Fibroblast of lung (primary cell): Measurements from ENCODE around the gene TMPRSS4. TPM values are rescaled to one million over a fixed set of nuclear protein-coding genes. Genes with fewer than 3 reads are reported as not detected.

Experiments
- DNase-seq, 2 donors: peaks; one replicate each; pipeline versions ENCODE4 v3.0.0 to v3.0.0-alpha.2; 2010; ENCODE audit warnings: low read depth in 2 of 2
- H2AFZ ChIP-seq: 2 replicates; pipeline ENCODE4 v1.5.1; 2012; ENCODE audit warnings: low read length, control low read depth, inconsistent platforms
- H3K27ac ChIP-seq: 2 replicates; pipeline ENCODE4 v1.5.1; 2011; ENCODE audit warnings: low read length, control low read depth; ENCODE audit not compliant: insufficient read depth
- H3K27me3 ChIP-seq: 2 replicates; pipeline ENCODE4 v1.5.1; 2011; ENCODE audit warnings: mild to moderate bottlenecking, low read length; ENCODE audit not compliant: control insufficient read depth, insufficient read depth
- H3K36me3 ChIP-seq: 2 replicates; pipeline ENCODE4 v1.5.1; 2011; ENCODE audit warnings: low read length; ENCODE audit not compliant: control insufficient read depth, insufficient read depth
- H3K4me1 ChIP-seq: 2 replicates; pipeline ENCODE4 v1.5.1; 2011; ENCODE audit warnings: low read length; ENCODE audit not compliant: control insufficient read depth, insufficient read depth; ENCODE audit errors: extremely low read depth
- H3K4me2 ChIP-seq: 2 replicates; pipeline ENCODE4 v1.5.1; 2011; ENCODE audit warnings: low read length, control low read depth; ENCODE audit not compliant: insufficient read depth; ENCODE audit errors: extremely low read depth
- H3K4me3 ChIP-seq, 4 experiments: fragments of 200-600 bp in 1 of 4; sonication (generic) in 1 of 4; replicated peaks in 1 of 4; 2 replicates each; pipeline ENCODE4 v1.5.1; 2011 to 2016; ENCODE audit warnings: low read length in 4 of 4, low read depth in 3 of 4, mild to moderate bottlenecking in 3 of 4, control low read depth in 2 of 4, inconsistent platforms in 1 of 4, mixed read lengths in 1 of 4; ENCODE audit not compliant: insufficient read depth in 1 of 4; ENCODE audit errors: control extremely low read depth in 1 of 4
- H3K79me2 ChIP-seq: 2 replicates; pipeline ENCODE4 v1.5.1; 2012; ENCODE audit warnings: mild to moderate bottlenecking, low read length, inconsistent platforms; ENCODE audit not compliant: control insufficient read depth, insufficient read depth
- H3K9ac ChIP-seq: 2 replicates; pipeline ENCODE4 v1.5.1; 2011; ENCODE audit warnings: mild to moderate bottlenecking, low read length, control low read depth; ENCODE audit not compliant: insufficient read depth
- H3K9me3 ChIP-seq: 2 replicates; pipeline ENCODE4 v1.5.1; 2012; ENCODE audit warnings: low read depth, low read length; ENCODE audit not compliant: control insufficient read depth, insufficient read depth
- H4K20me1 ChIP-seq: 2 replicates; pipeline ENCODE4 v1.5.1; 2011; ENCODE audit warnings: low read length; ENCODE audit not compliant: control insufficient read depth, insufficient read depth; ENCODE audit errors: extremely low read depth
- EZH2 ChIP-seq: IDR thresholded peaks from 2 replicates; pipeline ENCODE4 v1.5.1; 2012; ENCODE audit warnings: low read length, control low read depth, mild to moderate bottlenecking; ENCODE audit errors: missing control alignments
- polyA plus RNA-seq, 2 donors: library from polyadenylated mRNA; depleted of rRNA in 1 of 2; stranded (reverse) in 1 of 2; unstranded in 1 of 2; fragments of >200 nt; gene quantifications; 2 replicates each; pipeline ENCODE4 v1.2.1, GENCODE V29; 2011 to 2012; ENCODE audit warnings: missing spikeins in 1 of 2
- total RNA-seq: library from RNA; depleted of rRNA; stranded (reverse); fragments of >200 nt; gene quantifications from 2 replicates; pipeline ENCODE4 v1.2.1, GENCODE V29; 2014
- TF ChIP-seq, protein P1 (sequence below), 2 donors: IDR thresholded peaks in 1 of 2; conservative IDR thresholded peaks in 1 of 2; 1 replicate in 1 of 2; 2 replicates in 1 of 2; pipeline ENCODE4 v1.5.1; 2011 to 2012; ENCODE audit warnings: low read length in 2 of 2, control low read depth in 1 of 2, inconsistent platforms in 1 of 2, low read depth in 1 of 2, mild to moderate bottlenecking in 1 of 2

The TMPRSS4 gene
- total and polyA plus RNA-seq, 2 donors (not counting 1 experiment from before 2014, with no cell fraction given), result not detected

DNA sequence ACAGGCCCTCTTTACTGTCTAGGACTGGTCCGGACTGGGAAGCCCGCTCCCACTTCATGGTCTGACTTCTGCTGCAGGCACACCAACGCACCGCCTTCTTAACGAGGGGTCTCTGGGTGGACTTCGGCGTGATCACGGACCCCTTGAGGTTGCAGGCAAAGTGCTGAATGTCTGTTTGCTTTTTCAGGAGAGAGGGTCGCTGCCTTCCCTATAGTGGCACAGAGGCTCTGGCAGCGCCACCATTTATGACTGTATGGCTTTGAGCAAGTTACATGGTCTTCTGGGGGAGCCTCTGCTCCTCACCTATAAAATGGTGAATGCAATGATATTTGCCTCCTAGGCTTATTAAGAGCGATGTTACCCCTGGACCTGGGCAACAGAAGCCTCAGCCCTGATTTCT lies 77.1 kb downstream of the TMPRSS4 start:
- Histone ChIP-seq H3K36me3 (no peaks in the 10 kb centered on the region), H2AFZ (no peak overlapping the region), H3K4me3 (no peak overlapping the region), H3K79me2 (no peaks in the 10 kb centered on the region), H3K27ac (no peak overlapping the region), H3K4me2 (no peak overlapping the region), H3K9ac (no peak overlapping the region), H3K9me3 (no peaks in the 10 kb centered on the region), H3K4me1 (no peaks in the 10 kb centered on the region), H4K20me1 (no peaks in the 10 kb centered on the region), H3K27me3 (peaks cover 63% of the 10 kb centered on the region)
- DNase-seq, result no peak
- no peak for TF ChIP-seq EZH2
- TF ChIP-seq, protein P1, sequence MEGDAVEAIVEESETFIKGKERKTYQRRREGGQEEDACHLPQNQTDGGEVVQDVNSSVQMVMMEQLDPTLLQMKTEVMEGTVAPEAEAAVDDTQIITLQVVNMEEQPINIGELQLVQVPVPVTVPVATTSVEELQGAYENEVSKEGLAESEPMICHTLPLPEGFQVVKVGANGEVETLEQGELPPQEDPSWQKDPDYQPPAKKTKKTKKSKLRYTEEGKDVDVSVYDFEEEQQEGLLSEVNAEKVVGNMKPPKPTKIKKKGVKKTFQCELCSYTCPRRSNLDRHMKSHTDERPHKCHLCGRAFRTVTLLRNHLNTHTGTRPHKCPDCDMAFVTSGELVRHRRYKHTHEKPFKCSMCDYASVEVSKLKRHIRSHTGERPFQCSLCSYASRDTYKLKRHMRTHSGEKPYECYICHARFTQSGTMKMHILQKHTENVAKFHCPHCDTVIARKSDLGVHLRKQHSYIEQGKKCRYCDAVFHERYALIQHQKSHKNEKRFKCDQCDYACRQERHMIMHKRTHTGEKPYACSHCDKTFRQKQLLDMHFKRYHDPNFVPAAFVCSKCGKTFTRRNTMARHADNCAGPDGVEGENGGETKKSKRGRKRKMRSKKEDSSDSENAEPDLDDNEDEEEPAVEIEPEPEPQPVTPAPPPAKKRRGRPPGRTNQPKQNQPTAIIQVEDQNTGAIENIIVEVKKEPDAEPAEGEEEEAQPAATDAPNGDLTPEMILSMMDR (conservative IDR thresholded peaks at IDR 0.05 in 1 of 2, IDR thresholded peaks at IDR 0.05 in 1 of 2; ENCODE audit: low read depth in 1 of 2, low read length in 2 of 2), result no peak

DNA sequence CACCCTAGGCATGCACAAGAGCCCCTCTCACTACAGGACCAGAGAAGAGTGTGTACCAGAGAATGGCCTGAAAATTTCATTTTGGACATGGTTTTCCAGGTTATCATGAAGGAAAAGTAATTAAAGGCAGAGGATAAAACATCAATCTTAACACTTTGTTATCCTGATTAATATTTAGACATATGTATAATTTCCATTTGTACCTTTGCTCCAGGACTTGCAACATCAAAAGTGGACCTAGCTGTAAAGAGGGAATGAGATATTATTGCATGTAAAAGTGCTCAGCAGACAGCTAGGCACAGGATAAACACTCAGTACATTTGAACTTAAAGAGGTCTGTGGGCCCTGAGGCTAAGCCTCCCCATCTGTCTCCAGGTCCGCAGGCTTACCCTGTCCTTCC lies 77.8 kb downstream of the TMPRSS4 start:
- H3K36me3 ChIP-seq, result no peaks in the 10 kb centered on the region
- peaks cover 58% of the 10 kb centered on the region for H3K27me3 ChIP-seq
- H3K27ac ChIP-seq, result no peak overlapping the region
- DNase-seq, result no peak
- no peaks in the 10 kb centered on the region for H3K79me2 ChIP-seq
- no peak overlapping the region for H2AFZ ChIP-seq
- TF ChIP-seq EZH2, result no peak
- TF ChIP-seq, protein P1 (conservative IDR thresholded peaks at IDR 0.05 in 1 of 2, IDR thresholded peaks at IDR 0.05 in 1 of 2; ENCODE audit: low read depth in 1 of 2, low read length in 2 of 2), result no peak
- H3K9me3 ChIP-seq, result no peaks in the 10 kb centered on the region
- no peak overlapping the region for H3K4me3 ChIP-seq
- H3K9ac ChIP-seq, result no peak overlapping the region
- no peaks in the 10 kb centered on the region for H4K20me1 ChIP-seq
- H3K4me2 ChIP-seq, result no peak overlapping the region
- H3K4me1 ChIP-seq, result no peaks in the 10 kb centered on the region

GRCh38 chr11:118155776-118156530 lies 79.1 kb downstream of the TMPRSS4 start:
- no peak overlapping the region for H2AFZ ChIP-seq
- H3K27me3 ChIP-seq, result peaks cover 64% of the 10 kb centered on the region
- no peak overlapping the region for H3K9ac ChIP-seq
- H3K4me1 ChIP-seq, result no peaks in the 10 kb centered on the region
- no peak overlapping the region for H3K27ac ChIP-seq
- H3K79me2 ChIP-seq, result no peaks in the 10 kb centered on the region
- no peaks in the 10 kb centered on the region for H4K20me1 ChIP-seq
- H3K36me3 ChIP-seq, result no peaks in the 10 kb centered on the region
- no peak overlapping the region for H3K4me2 ChIP-seq
- H3K9me3 ChIP-seq, result no peaks in the 10 kb centered on the region
- H3K4me3 ChIP-seq, result no peak overlapping the region
- TF ChIP-seq EZH2, result no peak
- TF ChIP-seq, protein P1 (conservative IDR thresholded peaks at IDR 0.05 in 1 of 2, IDR thresholded peaks at IDR 0.05 in 1 of 2; ENCODE audit: low read depth in 1 of 2, low read length in 2 of 2), result no peak
- no peak for DNase-seq
